Measurements from ENCODE around the gene TBCD.

Gene TBCD

GRCh38 chr17:82798752-82799151 is 46.9 kb downstream of the TBCD start:
- Histone ChIP-seq H3K36me3 (ENCODE audit: control insufficient read depth, insufficient read depth, low read length, severe bottlenecking) (peaks cover 3% of the 10 kb centered on the region), H3K27me3 (replicated peaks; ENCODE audit: control insufficient read depth, insufficient read depth, low read length) (no peaks in the 10 kb centered on the region), H3K9me3 (ENCODE audit: control insufficient read depth, low read length) (no peaks in the 10 kb centered on the region), H3K4me3 (ENCODE audit: low read length) (no peak overlapping the region), H3K4me1 (ENCODE audit: control insufficient read depth, insufficient read depth, low read length) (peaks cover 10% of the 10 kb centered on the region), H3K9ac (ENCODE audit: low read length) (no peak overlapping the region)
- no peak for DNase-seq (ENCODE audit: low read depth)

GRCh38 chr17:82799591-82799990 is 47.7 kb downstream of the TBCD start:
- H3K9me3 ChIP-seq (ENCODE audit: control insufficient read depth, low read length), result no peaks in the 10 kb centered on the region
- peaks cover 7% of the 10 kb centered on the region for H3K4me1 ChIP-seq (ENCODE audit: control insufficient read depth, insufficient read depth, low read length)
- peaks cover 3% of the 10 kb centered on the region for H3K36me3 ChIP-seq (ENCODE audit: control insufficient read depth, insufficient read depth, low read length, severe bottlenecking)
- H3K27me3 ChIP-seq (replicated peaks; ENCODE audit: control insufficient read depth, insufficient read depth, low read length), result no peaks in the 10 kb centered on the region
- no peak overlapping the region for H3K4me3 ChIP-seq (ENCODE audit: low read length)
- no peak for DNase-seq (ENCODE audit: low read depth)
- H3K9ac ChIP-seq (ENCODE audit: low read length), result no peak overlapping the region

DNA sequence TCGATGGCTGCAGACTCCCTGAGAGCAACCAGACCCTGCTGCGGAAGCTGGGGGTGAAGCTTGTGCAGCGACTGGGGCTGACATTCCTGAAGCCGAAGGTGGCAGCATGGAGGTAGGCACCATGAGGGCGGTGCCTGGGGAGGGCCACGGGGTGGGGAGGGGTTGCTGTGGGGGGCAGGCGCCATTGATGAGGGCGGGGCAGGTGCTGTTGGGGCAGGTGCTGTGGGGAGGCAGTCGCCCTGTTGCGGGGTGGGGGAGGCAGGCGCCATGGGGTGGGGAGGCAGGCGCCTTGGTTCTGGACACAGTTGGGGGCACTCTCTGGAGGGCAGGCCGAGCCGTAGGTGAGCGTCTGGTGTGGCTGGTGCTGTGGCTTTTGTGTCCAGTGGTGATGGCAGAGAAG is 49.0 kb downstream of the TBCD start:
- Histone ChIP-seq H3K9me3 (ENCODE audit: control insufficient read depth, low read length) (no peaks in the 10 kb centered on the region), H3K4me3 (ENCODE audit: low read length) (no peak overlapping the region), H3K36me3 (ENCODE audit: control insufficient read depth, insufficient read depth, low read length, severe bottlenecking) (peaks cover 2% of the 10 kb centered on the region), H3K27me3 (replicated peaks; ENCODE audit: control insufficient read depth, insufficient read depth, low read length) (no peaks in the 10 kb centered on the region), H3K9ac (ENCODE audit: low read length) (no peak overlapping the region), H3K4me1 (ENCODE audit: control insufficient read depth, insufficient read depth, low read length) (peaks cover 19% of the 10 kb centered on the region)
- no peak for DNase-seq (ENCODE audit: low read depth)

DNA sequence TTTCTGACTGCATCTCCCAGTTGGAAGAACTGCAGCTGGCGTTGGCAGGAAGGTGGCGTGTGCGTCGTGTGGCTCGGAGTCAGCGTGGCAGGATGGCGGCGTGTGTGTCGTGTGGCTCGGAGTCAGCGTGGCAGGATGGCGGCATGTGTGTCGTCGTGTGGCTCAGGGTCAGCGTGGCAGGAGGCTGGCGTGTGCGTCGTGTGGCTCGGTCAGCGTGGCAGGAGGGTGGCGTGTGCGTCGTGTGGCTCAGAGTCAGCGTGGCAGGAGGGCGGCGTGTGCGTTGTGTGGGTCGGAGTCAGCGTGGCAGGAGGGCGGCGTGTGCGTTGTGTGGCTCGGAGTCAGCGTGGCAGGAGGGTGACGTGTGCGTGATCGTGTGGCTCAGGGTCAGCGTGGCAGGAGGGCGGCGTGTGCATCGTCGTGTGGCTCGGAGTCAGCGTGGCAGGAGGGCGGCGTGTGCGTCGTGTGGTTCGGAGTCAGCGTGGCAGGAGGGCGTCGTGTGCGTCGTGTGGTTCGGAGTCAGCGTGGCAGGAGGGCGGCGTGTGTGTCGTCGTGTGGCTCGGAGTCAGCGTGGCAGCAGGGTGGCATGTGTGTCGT is 49.6 kb downstream of the TBCD start:
- Histone ChIP-seq H3K27me3 (replicated peaks; ENCODE audit: control insufficient read depth, insufficient read depth, low read length) (no peaks in the 10 kb centered on the region), H3K9ac (ENCODE audit: low read length) (no peak overlapping the region), H3K4me1 (ENCODE audit: control insufficient read depth, insufficient read depth, low read length) (peaks cover 19% of the 10 kb centered on the region), H3K4me3 (ENCODE audit: low read length) (no peak overlapping the region), H3K36me3 (ENCODE audit: control insufficient read depth, insufficient read depth, low read length, severe bottlenecking) (no peaks in the 10 kb centered on the region), H3K9me3 (ENCODE audit: control insufficient read depth, low read length) (no peaks in the 10 kb centered on the region)
- DNase-seq (ENCODE audit: low read depth), result no peak

DNA sequence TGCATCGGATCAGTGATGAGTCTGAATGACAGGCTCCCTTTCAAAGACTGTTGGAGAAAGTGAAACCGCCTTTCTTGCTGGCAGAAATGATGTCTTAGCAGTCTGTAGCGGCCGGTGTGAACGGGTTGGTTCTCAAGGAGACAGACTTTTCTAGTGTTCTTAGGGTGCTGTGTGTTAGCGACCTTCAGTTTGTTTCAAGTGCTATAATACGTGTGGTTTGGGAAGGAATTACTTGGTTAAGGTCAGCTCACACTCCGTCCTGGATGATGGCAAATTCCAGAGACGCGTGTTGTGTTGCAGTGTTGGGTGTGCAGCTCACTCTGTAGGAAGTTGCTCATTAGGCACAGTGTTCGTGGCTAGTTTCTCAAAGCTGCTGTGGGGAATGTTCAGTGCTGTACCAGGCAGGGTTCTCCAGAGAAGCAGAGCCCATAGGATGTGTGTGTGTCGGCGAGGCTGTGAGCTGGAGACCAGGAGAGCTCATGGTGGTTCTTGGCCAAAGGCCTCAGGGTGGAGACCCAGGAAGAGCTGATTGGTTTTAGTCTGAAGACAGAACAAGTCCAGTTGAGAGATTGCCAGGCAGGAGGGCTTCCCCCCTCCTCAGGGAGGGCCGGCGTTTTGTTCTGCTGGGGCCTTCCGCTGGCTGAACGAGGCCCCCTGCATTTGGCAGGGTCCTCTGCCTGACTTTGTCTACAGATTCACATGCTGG is 50.4 kb downstream of the TBCD start:
- H3K27me3 ChIP-seq (replicated peaks; ENCODE audit: control insufficient read depth, insufficient read depth, low read length), result no peaks in the 10 kb centered on the region
- no peak for DNase-seq (ENCODE audit: low read depth)
- peak overlapping the region; percentile 54 for H3K4me3 ChIP-seq (ENCODE audit: low read length)
- no peaks in the 10 kb centered on the region for H3K36me3 ChIP-seq (ENCODE audit: control insufficient read depth, insufficient read depth, low read length, severe bottlenecking)
- no peaks in the 10 kb centered on the region for H3K9me3 ChIP-seq (ENCODE audit: control insufficient read depth, low read length)
- peak overlapping the region; percentile 46 for H3K9ac ChIP-seq (ENCODE audit: low read length)
- H3K4me1 ChIP-seq (ENCODE audit: control insufficient read depth, insufficient read depth, low read length), result peaks cover 19% of the 10 kb centered on the region

DNA sequence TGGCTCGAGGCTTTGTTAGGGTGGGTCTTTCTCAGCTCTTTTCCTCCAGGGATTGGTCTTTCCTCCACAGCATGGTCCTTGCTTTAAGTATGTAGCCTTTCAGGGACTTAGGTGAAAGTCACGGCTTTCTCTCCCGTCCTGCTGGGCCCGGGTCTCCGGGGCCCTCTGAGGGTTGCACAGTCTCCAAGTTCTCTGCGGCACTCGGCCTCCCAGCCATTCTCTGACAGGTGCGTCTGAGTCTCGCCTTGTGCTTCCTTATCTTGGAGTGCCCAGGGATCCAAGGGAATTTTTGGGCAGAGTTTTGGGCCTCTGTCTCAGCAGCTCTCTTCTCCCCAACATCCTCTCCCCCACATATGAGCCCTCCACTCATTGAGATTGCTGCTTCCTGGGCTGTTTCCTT is 51.3 kb downstream of the TBCD start:
- no peaks in the 10 kb centered on the region for H3K27me3 ChIP-seq (replicated peaks; ENCODE audit: control insufficient read depth, insufficient read depth, low read length)
- peaks cover 19% of the 10 kb centered on the region for H3K4me1 ChIP-seq (ENCODE audit: control insufficient read depth, insufficient read depth, low read length)
- no peaks in the 10 kb centered on the region for H3K36me3 ChIP-seq (ENCODE audit: control insufficient read depth, insufficient read depth, low read length, severe bottlenecking)
- no peaks in the 10 kb centered on the region for H3K9me3 ChIP-seq (ENCODE audit: control insufficient read depth, low read length)
- no peak overlapping the region for H3K4me3 ChIP-seq (ENCODE audit: low read length)
- DNase-seq (ENCODE audit: low read depth), result no peak
- no peak overlapping the region for H3K9ac ChIP-seq (ENCODE audit: low read length)

DNA sequence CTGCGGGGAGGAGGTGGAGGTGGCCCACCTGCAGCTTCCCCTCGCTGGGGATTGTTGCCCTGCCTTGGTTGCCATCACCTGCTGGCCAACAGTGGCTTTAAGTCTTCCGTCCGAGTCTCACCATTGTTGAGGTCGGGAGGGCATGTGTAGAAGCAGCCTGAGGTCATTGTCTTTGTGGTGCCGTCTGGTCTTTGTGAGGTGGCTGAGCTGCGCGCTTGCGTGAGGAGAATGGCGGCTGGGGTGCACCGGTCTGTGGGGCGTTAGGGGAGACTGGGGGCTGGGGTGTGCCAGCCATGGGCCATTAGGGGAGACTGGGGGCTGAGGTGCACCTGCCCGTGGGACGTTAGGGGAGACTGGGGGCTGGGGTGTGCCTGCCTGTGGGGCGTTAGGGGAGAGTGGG is 51.7 kb downstream of the TBCD start:
- H3K9ac ChIP-seq (ENCODE audit: low read length), result no peak overlapping the region
- no peaks in the 10 kb centered on the region for H3K27me3 ChIP-seq (replicated peaks; ENCODE audit: control insufficient read depth, insufficient read depth, low read length)
- H3K36me3 ChIP-seq (ENCODE audit: control insufficient read depth, insufficient read depth, low read length, severe bottlenecking), result no peaks in the 10 kb centered on the region
- no peak for DNase-seq (ENCODE audit: low read depth)
- no peak overlapping the region for H3K4me3 ChIP-seq (ENCODE audit: low read length)
- peaks cover 19% of the 10 kb centered on the region for H3K4me1 ChIP-seq (ENCODE audit: control insufficient read depth, insufficient read depth, low read length)
- H3K9me3 ChIP-seq (ENCODE audit: control insufficient read depth, low read length), result no peaks in the 10 kb centered on the region

- peaks cover 19% of the 10 kb centered on the region for H3K4me1 ChIP-seq (ENCODE audit: control insufficient read depth, insufficient read depth, low read length)
- no peak for DNase-seq (ENCODE audit: low read depth)
- no peaks in the 10 kb centered on the region for H3K36me3 ChIP-seq (ENCODE audit: control insufficient read depth, insufficient read depth, low read length, severe bottlenecking)
- H3K9ac ChIP-seq (ENCODE audit: low read length), result peak overlapping the region; percentile 14
- peak overlapping the region; percentile 24 for H3K4me3 ChIP-seq (ENCODE audit: low read length)
- H3K9me3 ChIP-seq (ENCODE audit: control insufficient read depth, low read length), result no peaks in the 10 kb centered on the region
- no peaks in the 10 kb centered on the region for H3K27me3 ChIP-seq (replicated peaks; ENCODE audit: control insufficient read depth, insufficient read depth, low read length)
These were observed 52.8 kb downstream of the TBCD start for GRCh38 chr17:82804442-82805191.

DNA sequence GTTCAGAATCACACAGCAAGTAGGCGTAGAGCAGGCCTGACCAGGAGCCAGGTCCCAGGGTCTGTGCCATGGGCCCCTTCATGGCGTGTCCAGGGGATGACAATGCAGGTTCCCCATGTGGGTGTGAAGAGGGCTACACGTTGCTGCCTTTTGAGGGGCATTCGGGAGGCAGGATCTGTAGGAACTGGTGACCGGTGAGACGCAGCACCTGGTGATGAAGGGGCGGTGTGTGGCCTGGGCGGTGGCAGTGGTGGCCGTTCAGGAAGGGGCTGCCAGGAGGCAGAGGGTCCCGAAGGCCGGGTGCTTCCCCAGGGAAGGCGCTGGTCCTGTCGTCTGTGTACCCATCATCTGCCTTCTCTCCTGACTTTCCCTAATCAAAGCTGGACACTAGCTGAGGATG is 53.4 kb downstream of the TBCD start:
- Histone ChIP-seq H3K4me1 (ENCODE audit: control insufficient read depth, insufficient read depth, low read length) (peaks cover 19% of the 10 kb centered on the region), H3K9ac (ENCODE audit: low read length) (peak overlapping the region; percentile 14), H3K9me3 (ENCODE audit: control insufficient read depth, low read length) (no peaks in the 10 kb centered on the region), H3K27me3 (replicated peaks; ENCODE audit: control insufficient read depth, insufficient read depth, low read length) (no peaks in the 10 kb centered on the region), H3K4me3 (ENCODE audit: low read length) (peak overlapping the region; percentile 24), H3K36me3 (ENCODE audit: control insufficient read depth, insufficient read depth, low read length, severe bottlenecking) (no peaks in the 10 kb centered on the region)
- no peak for DNase-seq (ENCODE audit: low read depth)

DNA sequence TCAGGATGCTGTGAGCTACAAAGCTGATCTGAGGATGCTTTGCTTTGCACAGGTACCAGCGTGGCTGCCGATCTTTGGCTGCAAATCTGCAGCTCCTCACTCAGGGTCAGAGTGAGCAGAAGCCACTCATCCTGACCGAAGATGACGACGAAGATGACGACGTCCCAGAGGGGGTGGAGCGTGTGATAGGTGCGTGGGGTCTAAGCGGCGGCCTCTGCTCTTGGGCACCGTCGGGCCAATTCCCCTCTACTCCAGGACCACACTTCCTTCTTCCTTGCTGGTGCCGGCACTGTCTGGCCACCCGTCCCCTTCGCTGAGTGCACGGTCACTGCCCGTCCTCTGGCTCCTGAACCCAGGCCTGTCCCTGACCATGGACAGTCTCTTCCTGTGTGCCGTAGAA is 54.0 kb downstream of the TBCD start:
- H3K4me3 ChIP-seq (ENCODE audit: low read length), result no peak overlapping the region
- peaks cover 19% of the 10 kb centered on the region for H3K4me1 ChIP-seq (ENCODE audit: control insufficient read depth, insufficient read depth, low read length)
- H3K27me3 ChIP-seq (replicated peaks; ENCODE audit: control insufficient read depth, insufficient read depth, low read length), result no peaks in the 10 kb centered on the region
- peaks cover 3% of the 10 kb centered on the region for H3K36me3 ChIP-seq (ENCODE audit: control insufficient read depth, insufficient read depth, low read length, severe bottlenecking)
- H3K9ac ChIP-seq (ENCODE audit: low read length), result no peak overlapping the region
- H3K9me3 ChIP-seq (ENCODE audit: control insufficient read depth, low read length), result no peaks in the 10 kb centered on the region
- DNase-seq (ENCODE audit: low read depth), result no peak

DNA sequence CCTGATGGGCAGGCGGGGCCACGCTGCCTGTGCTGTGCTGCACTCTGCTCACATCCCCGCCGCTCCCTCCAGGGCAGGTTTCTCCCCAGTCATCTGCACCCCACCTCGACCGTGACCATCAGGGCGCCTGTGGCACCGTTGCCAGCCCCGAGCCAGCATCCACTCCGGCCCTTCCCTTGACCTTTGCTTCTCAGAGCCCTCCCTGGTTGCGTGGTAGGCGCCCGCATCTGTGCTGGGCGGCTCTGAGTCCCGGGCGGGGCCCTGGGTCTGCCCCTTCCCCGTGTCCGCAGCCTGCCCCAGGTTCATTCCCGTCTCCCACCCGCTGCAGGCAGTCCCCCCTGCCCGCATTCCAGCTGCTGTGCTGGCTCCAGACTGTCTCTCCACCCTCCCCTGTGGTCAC is 54.8 kb downstream of the TBCD start:
- Histone ChIP-seq H3K9me3 (ENCODE audit: control insufficient read depth, low read length) (no peaks in the 10 kb centered on the region), H3K9ac (ENCODE audit: low read length) (no peak overlapping the region), H3K27me3 (replicated peaks; ENCODE audit: control insufficient read depth, insufficient read depth, low read length) (no peaks in the 10 kb centered on the region), H3K36me3 (ENCODE audit: control insufficient read depth, insufficient read depth, low read length, severe bottlenecking) (peaks cover 7% of the 10 kb centered on the region), H3K4me1 (ENCODE audit: control insufficient read depth, insufficient read depth, low read length) (peaks cover 19% of the 10 kb centered on the region), H3K4me3 (ENCODE audit: low read length) (no peak overlapping the region)
- DNase-seq (ENCODE audit: low read depth), result no peak

Measured in adipocyte (in vitro differentiated cells).